IMR-90 (cell line): Measurements from ENCODE around the gene RMND1. TPM values are rescaled to one million over a fixed set of nuclear protein-coding genes. Genes with fewer than 3 reads are reported as not detected.

Source experiments
- ATAC-seq: fragments of 200-7000 bp; cut with Tn5 transposase; 2 replicates; pipeline ENCODE4 v1.9.1; 2020; ENCODE audit warnings: low read depth, mild to moderate bottlenecking, moderate library complexity
- BruUV-seq: library from RNA; stranded (reverse); fragments of 400-500 nt; replicated peaks from 2 replicates; lab custom pipeline; 2021; lab: Mats Ljungman, UMichigan
- CTCF ChIA-PET: fragments of 300-600 bp; formaldehyde crosslinking; extraction: SDS; loops from one replicate; lab custom pipeline; 2021; ENCODE audit warnings: antibody characterized with exemption; lab: Yijun Ruan, JAX
- POLR2A ChIA-PET: fragments of 300-600 bp; sonication (Branson Sonifier 250); formaldehyde crosslinking; loops from one replicate; lab custom pipeline; 2022; ENCODE audit warnings: antibody characterized with exemption; ENCODE audit not compliant: unreplicated experiment; lab: Charles Lee
- DNase-seq: peaks from one replicate; pipeline ENCODE4 v3.0.0; 2013
- H2AFZ ChIP-seq: replicated peaks from 2 replicates; pipeline ENCODE3; 2013; ENCODE audit warnings: low read length, mild to moderate bottlenecking; ENCODE audit not compliant: poor library complexity
- H2AK5ac ChIP-seq: 2 replicates; pipeline ENCODE4 v1.6.1; 2013; ENCODE audit warnings: low read depth, low read length, inconsistent platforms
- H2AK9ac ChIP-seq: replicated peaks from 2 replicates; pipeline ENCODE3; 2013; ENCODE audit warnings: mild to moderate bottlenecking, low read depth, low read length, moderate library complexity; ENCODE audit not compliant: poor library complexity
- H2BK120ac ChIP-seq: 2 replicates; pipeline ENCODE4 v1.6.1; 2013; ENCODE audit warnings: low read depth, low read length, inconsistent platforms
- H2BK15ac ChIP-seq: 3 replicates; pipeline ENCODE4 v1.6.1; 2013; ENCODE audit warnings: low read depth, low read length, inconsistent platforms
- H2BK20ac ChIP-seq: 2 replicates; pipeline ENCODE4 v1.6.1; 2013; ENCODE audit warnings: low read depth, mild to moderate bottlenecking, inconsistent platforms, low read length, moderate library complexity
- H2BK5ac ChIP-seq: 2 replicates; pipeline ENCODE4 v1.6.1; 2013; ENCODE audit warnings: mild to moderate bottlenecking, low read depth, low read length, inconsistent platforms; ENCODE audit not compliant: poor library complexity, severe bottlenecking
- H3K14ac ChIP-seq: replicated peaks from 2 replicates; pipeline ENCODE4 v1.6.1; 2013; ENCODE audit warnings: low read depth, low read length, inconsistent platforms
- H3K18ac ChIP-seq: 2 replicates; pipeline ENCODE4 v1.6.1; 2013; ENCODE audit warnings: low read depth, low read length, control low read depth
- H3K23ac ChIP-seq: 2 replicates; pipeline ENCODE4 v1.6.1; 2013; ENCODE audit warnings: low read depth, low read length, inconsistent platforms
- H3K27ac ChIP-seq: 2 replicates; pipeline ENCODE4 v1.5.1; 2013; ENCODE audit warnings: mild to moderate bottlenecking, control low read depth, low read length; ENCODE audit not compliant: insufficient read depth
- H3K27me3 ChIP-seq: 2 replicates; pipeline ENCODE4 v1.6.1; 2013; ENCODE audit warnings: low read length; ENCODE audit not compliant: control insufficient read depth, insufficient read depth
- H3K36me3 ChIP-seq: 2 replicates; pipeline ENCODE4 v1.6.1; 2013; ENCODE audit warnings: low read length, mixed read lengths; ENCODE audit not compliant: control insufficient read depth, insufficient read depth
- H3K4ac ChIP-seq: 2 replicates; pipeline ENCODE4 v1.6.1; 2013; ENCODE audit warnings: low read depth, low read length, inconsistent platforms
- H3K4me1 ChIP-seq: 2 replicates; pipeline ENCODE4 v1.6.1; 2013; ENCODE audit warnings: low read length, mixed read lengths; ENCODE audit not compliant: control insufficient read depth, insufficient read depth
- H3K4me2 ChIP-seq: 2 replicates; pipeline ENCODE4 v1.6.1; 2013; ENCODE audit warnings: low read depth, mild to moderate bottlenecking, control low read depth, low read length, moderate library complexity
- H3K4me3 ChIP-seq: 2 replicates; pipeline ENCODE4 v1.5.1; 2013; ENCODE audit warnings: low read depth, mild to moderate bottlenecking, control low read depth, low read length, moderate library complexity; ENCODE audit not compliant: insufficient read depth
- H3K56ac ChIP-seq: 2 replicates; pipeline ENCODE4 v1.6.1; 2013; ENCODE audit warnings: low read length, inconsistent platforms; ENCODE audit not compliant: insufficient read depth; ENCODE audit errors: extremely low read depth
- H3K79me1 ChIP-seq, 2 experiments: 2 replicates each; pipeline ENCODE4 v1.6.1; 2013; ENCODE audit warnings: low read length in 2 of 2, inconsistent platforms in 1 of 2, low read depth in 1 of 2
- H3K9ac ChIP-seq: 2 replicates; pipeline ENCODE4 v1.6.1; 2013; ENCODE audit warnings: low read depth, low read length, control low read depth
- H3K9me1 ChIP-seq: 2 replicates; pipeline ENCODE4 v1.6.1; 2013; ENCODE audit warnings: low read length, inconsistent platforms; ENCODE audit not compliant: insufficient read depth
- H3K9me3 ChIP-seq: 2 replicates; pipeline ENCODE4 v1.6.1; 2013; ENCODE audit warnings: low read length; ENCODE audit not compliant: control insufficient read depth, insufficient read depth
- H4K20me1 ChIP-seq: 2 replicates; pipeline ENCODE4 v1.6.1; 2013; ENCODE audit warnings: low read length, inconsistent platforms; ENCODE audit not compliant: insufficient read depth
- H4K5ac ChIP-seq: 2 replicates; pipeline ENCODE4 v1.6.1; 2013; ENCODE audit warnings: mild to moderate bottlenecking, low read depth, low read length, control low read depth
- H4K8ac ChIP-seq, 2 experiments: 2 replicates each; pipeline ENCODE4 v1.6.1; 2013; ENCODE audit warnings: low read depth in 2 of 2, low read length in 2 of 2, control low read depth in 1 of 2, inconsistent platforms in 1 of 2
- H4K91ac ChIP-seq: 2 replicates; pipeline ENCODE4 v1.6.1; 2013; ENCODE audit warnings: low read depth, low read length, inconsistent platforms; ENCODE audit not compliant: insufficient read depth
- RAD21 ChIP-seq: IDR thresholded peaks from 2 replicates; pipeline ENCODE4 v1.6.1; 2012; ENCODE audit warnings: low read length, improper control_type of control experiment
- RCOR1 ChIP-seq: IDR thresholded peaks from 2 replicates; pipeline ENCODE4 v1.6.1; 2012; ENCODE audit warnings: mild to moderate bottlenecking, low read length, improper control_type of control experiment; ENCODE audit not compliant: insufficient replicate concordance
- WGBS, 2 experiments: methylation state at CpG; one replicate each; pipeline versions ENCODE4 v1.1.5 to v1.1.7; 2013; ENCODE audit warnings: missing lambda C conversion rate in 2 of 2; ENCODE audit not compliant: insufficient read length in 1 of 2; ENCODE audit errors: extremely low coverage in 2 of 2; 5-methylcytosine and 5-hydroxymethylcytosine counted together
- dilution Hi-C: fragments of 300-500 bp; cut with HindIII; formaldehyde crosslinking; loops from one replicate; pipeline ENCODE4 v1.14.3; 2018; ENCODE audit warnings: low sequenced_read_pairs; ENCODE audit not compliant: unreplicated experiment
- in situ Hi-C: fragments of 300-500 bp; cut with MboI; formaldehyde crosslinking; loops from 3 replicates; pipeline ENCODE4 v1.14.3; 2019; ENCODE audit warnings: low sequenced_read_pairs, inconsistent platforms, mixed read lengths
- intact Hi-C: fragments of 100-400 bp; cut with micrococcal nuclease; formaldehyde crosslinking; loops from 2 replicates; pipeline ENCODE4 v1.10.0; 2022
- polyA plus RNA-seq, 3 experiments: library from polyadenylated mRNA; depleted of rRNA; stranded (reverse); fragments of >200 nt; gene quantifications; 2 replicates each; pipeline ENCODE4 v1.2.3, GENCODE V29; 2012; ENCODE audit warnings: low replicate concordance in 1 of 3
- total RNA-seq: library from RNA; depleted of rRNA; stranded (reverse); fragments of >200 nt; gene quantifications from 2 replicates; pipeline ENCODE4 v1.2.3, GENCODE V29; 2012
- TF ChIP-seq, protein P1 (sequence below): conservative IDR thresholded peaks from 2 replicates; pipeline ENCODE4 v1.5.1; 2012; ENCODE audit warnings: mild to moderate bottlenecking, low read depth, low read length, improper control_type of control experiment

Gene RMND1
- total and polyA plus RNA-seq, 2 of the 4 experiments (the other 2 are of a cell fraction), result 13.1 to 24.6 TPM

DNA sequence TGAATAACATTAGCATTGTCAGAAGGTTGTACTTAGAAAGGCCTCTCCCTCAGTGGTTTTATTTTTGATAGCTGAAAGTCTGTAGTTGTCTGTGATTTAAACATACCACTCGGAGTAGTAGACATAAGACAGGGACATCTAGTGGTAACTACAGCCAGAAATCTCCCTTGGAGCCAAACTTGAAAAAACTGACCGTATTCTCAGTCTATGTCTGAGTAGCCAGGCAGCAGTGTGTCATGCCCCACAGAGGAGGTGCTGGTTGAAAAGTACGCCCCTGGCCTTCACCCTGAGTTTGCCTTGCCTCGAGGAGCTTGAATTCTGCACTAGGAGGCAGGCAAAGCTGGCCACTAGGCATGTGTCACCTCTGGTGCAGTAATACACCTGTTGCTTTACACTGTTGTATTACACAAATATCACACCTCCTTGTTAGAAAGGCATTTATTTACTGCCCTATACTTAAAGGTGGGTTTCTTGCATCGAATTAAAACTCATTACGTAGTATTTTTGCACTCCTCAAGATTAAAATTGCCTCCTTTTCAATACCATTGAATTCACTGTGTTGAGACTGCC lies 81.3 kb downstream of the RMND1 start:
- Histone ChIP-seq H3K9me3 (no peaks in the 10 kb centered on the region), H3K23ac (no peak overlapping the region), H4K5ac (no peak overlapping the region), H2BK120ac (no peak overlapping the region), H3K9ac (no peak overlapping the region), H2AK9ac (no peak overlapping the region), H3K79me1 (peaks cover 31 to 43% of the 10 kb centered on the region in 2 experiments), H3K27me3 (no peaks in the 10 kb centered on the region), H2AK5ac (no peak overlapping the region), H3K14ac (no peak overlapping the region), H4K8ac (no peak overlapping the region), H2AFZ (no peak overlapping the region), H3K4me3 (no peak overlapping the region), H2BK5ac (no peak overlapping the region), H3K27ac (no peak overlapping the region), H3K9me1 (peaks cover 14% of the 10 kb centered on the region; the same call in 1 of the 2 replicates), H4K91ac (no peak overlapping the region), H2BK15ac (no peak overlapping the region), H3K56ac (no peak overlapping the region), H3K18ac (no peak overlapping the region), H3K36me3 (peaks cover 26% of the 10 kb centered on the region), H3K4me2 (no peak overlapping the region), H4K20me1 (no peaks in the 10 kb centered on the region; the same call in none of the 2 replicates), H3K4ac (no peak overlapping the region), H3K4me1 (no peaks in the 10 kb centered on the region), H2BK20ac (no peak overlapping the region)
- ChIA-PET CTCF (no interaction called here), POLR2A (no interaction called here)
- peak; percentile 70 for ATAC-seq
- BruUV-seq, result no TSS peak
- in situ Hi-C loops, result no loop called here
- TF ChIP-seq RCOR1 (no peak), RAD21 (0 out of 2 replicates have a peak, but pooled peaks have one; percentile 16)
- TF ChIP-seq, protein P1, sequence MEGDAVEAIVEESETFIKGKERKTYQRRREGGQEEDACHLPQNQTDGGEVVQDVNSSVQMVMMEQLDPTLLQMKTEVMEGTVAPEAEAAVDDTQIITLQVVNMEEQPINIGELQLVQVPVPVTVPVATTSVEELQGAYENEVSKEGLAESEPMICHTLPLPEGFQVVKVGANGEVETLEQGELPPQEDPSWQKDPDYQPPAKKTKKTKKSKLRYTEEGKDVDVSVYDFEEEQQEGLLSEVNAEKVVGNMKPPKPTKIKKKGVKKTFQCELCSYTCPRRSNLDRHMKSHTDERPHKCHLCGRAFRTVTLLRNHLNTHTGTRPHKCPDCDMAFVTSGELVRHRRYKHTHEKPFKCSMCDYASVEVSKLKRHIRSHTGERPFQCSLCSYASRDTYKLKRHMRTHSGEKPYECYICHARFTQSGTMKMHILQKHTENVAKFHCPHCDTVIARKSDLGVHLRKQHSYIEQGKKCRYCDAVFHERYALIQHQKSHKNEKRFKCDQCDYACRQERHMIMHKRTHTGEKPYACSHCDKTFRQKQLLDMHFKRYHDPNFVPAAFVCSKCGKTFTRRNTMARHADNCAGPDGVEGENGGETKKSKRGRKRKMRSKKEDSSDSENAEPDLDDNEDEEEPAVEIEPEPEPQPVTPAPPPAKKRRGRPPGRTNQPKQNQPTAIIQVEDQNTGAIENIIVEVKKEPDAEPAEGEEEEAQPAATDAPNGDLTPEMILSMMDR, result 0 out of 2 replicates have a peak, but pooled peaks have one; percentile 22
- WGBS, 2 experiments, result 93% methylated on average over 2 of the region's 6 CpGs; no CpG with 5 or more reads in 1 of the 2 experiments
- dilution Hi-C loops, result no loop called here
- DNase-seq, result peak; percentile 48
- intact Hi-C loops, result no loop called here
